Neural progenitor cell (in vitro differentiated cells): ENCODE measurements around the gene RUVBL2. TPM values are rescaled to one million over a fixed set of nuclear protein-coding genes. Genes with fewer than 3 reads are reported as not detected.
"Not testable (repeated sequence)": the region's sequence is repeated elsewhere in the genome, so short reads cannot be mapped to it uniquely, and the experiment has no call there.

Source experiments
- DNase-seq: peaks from one replicate; pipeline ENCODE4 v3.0.0-alpha.2; 2016; ENCODE audit warnings: low spot score
- H2AFZ ChIP-seq: fragments of 200-600 bp; sonication (generic); replicated peaks from 2 replicates; pipeline ENCODE4 v1.6.1; 2016; ENCODE audit warnings: antibody characterized with exemption
- H3F3A ChIP-seq: fragments of 200-600 bp; sonication (generic); 2 replicates; pipeline ENCODE4 v1.6.1; 2016; ENCODE audit warnings: antibody characterized with exemption, low read depth
- H3K27ac ChIP-seq: fragments of 200-600 bp; sonication (generic); 2 replicates; pipeline ENCODE4 v1.5.1; 2016; ENCODE audit warnings: mild to moderate bottlenecking
- H3K27me3 ChIP-seq: fragments of 200-600 bp; sonication (generic); 2 replicates; pipeline ENCODE4 v1.6.1; 2016; ENCODE audit warnings: mild to moderate bottlenecking, moderate library complexity
- H3K36me3 ChIP-seq: fragments of 200-600 bp; sonication (generic); 2 replicates; pipeline ENCODE4 v1.5.1; 2016
- H3K4me1 ChIP-seq: fragments of 200-600 bp; sonication (generic); 2 replicates; pipeline ENCODE4 v1.6.1; 2016; ENCODE audit warnings: mixed run types
- H3K4me2 ChIP-seq: fragments of 200-600 bp; sonication (generic); 2 replicates; pipeline ENCODE4 v1.6.1; 2016
- H3K4me3 ChIP-seq: fragments of 200-600 bp; sonication (generic); 2 replicates; pipeline ENCODE4 v1.5.1; 2016
- H3K79me2 ChIP-seq: fragments of 200-600 bp; sonication (generic); 2 replicates; pipeline ENCODE4 v1.6.1; 2016; ENCODE audit warnings: low read depth
- H3K9ac ChIP-seq: fragments of 200-600 bp; sonication (generic); 2 replicates; pipeline ENCODE4 v1.6.1; 2016
- H3K9me3 ChIP-seq: fragments of 200-600 bp; sonication (generic); 2 replicates; pipeline ENCODE4 v1.5.1; 2016; ENCODE audit warnings: low read depth
- H4K20me1 ChIP-seq: fragments of 200-600 bp; sonication (generic); 2 replicates; pipeline ENCODE4 v1.6.1; 2016; ENCODE audit warnings: low read depth
- H3K27ac Mint-ChIP-seq: 3 replicates; pipeline ENCODE4 v1.8.0; 2021; ENCODE audit warnings: mixed read lengths
- H3K27me3 Mint-ChIP-seq: 2 replicates; pipeline ENCODE4 v1.8.0; 2022; ENCODE audit warnings: low read depth, mild to moderate bottlenecking, inconsistent platforms, moderate library complexity, mixed read lengths; ENCODE audit not compliant: insufficient read depth
- H3K36me3 Mint-ChIP-seq: 3 replicates; pipeline ENCODE4 v1.8.0; 2021; ENCODE audit warnings: mixed read lengths
- H3K4me1 Mint-ChIP-seq: 3 replicates; pipeline ENCODE4 v1.8.0; 2021; ENCODE audit warnings: mixed read lengths
- H3K4me3 Mint-ChIP-seq: 3 replicates; pipeline ENCODE4 v1.8.0; 2021; ENCODE audit warnings: mild to moderate bottlenecking, moderate library complexity, mixed read lengths
- H3K9me3 Mint-ChIP-seq: 3 replicates; pipeline ENCODE4 v1.8.0; 2020; ENCODE audit warnings: mixed read lengths
- EZH2 ChIP-seq: fragments of 200-600 bp; sonication (generic); IDR thresholded peaks from 2 replicates; pipeline ENCODE4 v1.6.1; 2017; ENCODE audit warnings: antibody characterized with exemption, mild to moderate bottlenecking, moderate library complexity
- EZH2phosphoT487 ChIP-seq: fragments of 200-600 bp; sonication (generic); IDR thresholded peaks from 2 replicates; pipeline ENCODE4 v1.6.1; 2017; ENCODE audit warnings: antibody characterized with exemption
- total RNA-seq: library from RNA; depleted of rRNA; stranded (reverse); fragments of >200 nt; gene quantifications from 2 replicates; pipeline ENCODE4 v1.2.3, GENCODE V29; 2015; ENCODE audit warnings: low replicate concordance
- TF ChIP-seq, protein P1 (sequence below): fragments of 200-600 bp; sonication (generic); IDR thresholded peaks from 2 replicates; pipeline ENCODE4 v1.5.1; 2017; ENCODE audit warnings: antibody characterized with exemption, mild to moderate bottlenecking

RUVBL2 gene
- total RNA-seq, 1 donor from 2014 or later = 67.0 TPM

DNA sequence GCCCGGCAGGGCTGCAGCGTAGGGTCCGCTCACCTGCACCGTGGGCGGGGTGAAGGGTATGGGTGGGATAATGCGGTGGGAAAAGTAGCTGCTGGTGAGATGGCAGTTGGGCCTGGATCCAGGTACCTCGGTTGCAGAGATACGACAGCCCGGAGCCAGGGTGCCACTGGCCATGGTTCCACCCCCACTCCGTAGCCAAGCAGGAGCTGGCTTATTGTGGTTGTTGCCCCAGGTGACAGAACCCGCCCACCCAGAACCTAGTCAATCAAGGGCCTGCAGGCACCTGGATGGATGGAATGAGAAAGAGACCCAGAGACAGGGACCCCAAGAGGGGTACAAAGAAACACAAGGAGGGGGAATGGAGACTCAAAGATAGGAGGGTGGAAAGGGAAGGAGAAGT, 26.7 kb downstream of the RUVBL2 start:
- Histone ChIP-seq H3K9me3 (no peaks in the 10 kb centered on the region), H3K9ac (no peak overlapping the region), H3K27me3 (peaks cover 52% of the 10 kb centered on the region), H3K36me3 (no peaks in the 10 kb centered on the region), H3K4me1 (peaks cover 12% of the 10 kb centered on the region), H3K4me2 (no peak overlapping the region), H3F3A (peaks cover 21% of the 10 kb centered on the region), H3K4me3 (no peak overlapping the region), H3K79me2 (no peaks in the 10 kb centered on the region), H4K20me1 (peaks cover 8% of the 10 kb centered on the region), H3K27ac (no peak overlapping the region), H2AFZ (no peak overlapping the region)
- H3K4me1 Mint-ChIP-seq = peaks cover 19% of the 10 kb centered on the region
- H3K36me3 Mint-ChIP-seq = peaks cover 2% of the 10 kb centered on the region
- H3K27ac Mint-ChIP-seq = no peak overlapping the region
- peaks cover 2% of the 10 kb centered on the region for H3K9me3 Mint-ChIP-seq
- peaks cover 29% of the 10 kb centered on the region for H3K27me3 Mint-ChIP-seq
- peak overlapping the region; percentile 46 for H3K4me3 Mint-ChIP-seq
- TF ChIP-seq, protein P1, sequence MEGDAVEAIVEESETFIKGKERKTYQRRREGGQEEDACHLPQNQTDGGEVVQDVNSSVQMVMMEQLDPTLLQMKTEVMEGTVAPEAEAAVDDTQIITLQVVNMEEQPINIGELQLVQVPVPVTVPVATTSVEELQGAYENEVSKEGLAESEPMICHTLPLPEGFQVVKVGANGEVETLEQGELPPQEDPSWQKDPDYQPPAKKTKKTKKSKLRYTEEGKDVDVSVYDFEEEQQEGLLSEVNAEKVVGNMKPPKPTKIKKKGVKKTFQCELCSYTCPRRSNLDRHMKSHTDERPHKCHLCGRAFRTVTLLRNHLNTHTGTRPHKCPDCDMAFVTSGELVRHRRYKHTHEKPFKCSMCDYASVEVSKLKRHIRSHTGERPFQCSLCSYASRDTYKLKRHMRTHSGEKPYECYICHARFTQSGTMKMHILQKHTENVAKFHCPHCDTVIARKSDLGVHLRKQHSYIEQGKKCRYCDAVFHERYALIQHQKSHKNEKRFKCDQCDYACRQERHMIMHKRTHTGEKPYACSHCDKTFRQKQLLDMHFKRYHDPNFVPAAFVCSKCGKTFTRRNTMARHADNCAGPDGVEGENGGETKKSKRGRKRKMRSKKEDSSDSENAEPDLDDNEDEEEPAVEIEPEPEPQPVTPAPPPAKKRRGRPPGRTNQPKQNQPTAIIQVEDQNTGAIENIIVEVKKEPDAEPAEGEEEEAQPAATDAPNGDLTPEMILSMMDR = no peak
- TF ChIP-seq EZH2phosphoT487 (no peak), EZH2 (no peak)
- DNase-seq = no peak

DNA sequence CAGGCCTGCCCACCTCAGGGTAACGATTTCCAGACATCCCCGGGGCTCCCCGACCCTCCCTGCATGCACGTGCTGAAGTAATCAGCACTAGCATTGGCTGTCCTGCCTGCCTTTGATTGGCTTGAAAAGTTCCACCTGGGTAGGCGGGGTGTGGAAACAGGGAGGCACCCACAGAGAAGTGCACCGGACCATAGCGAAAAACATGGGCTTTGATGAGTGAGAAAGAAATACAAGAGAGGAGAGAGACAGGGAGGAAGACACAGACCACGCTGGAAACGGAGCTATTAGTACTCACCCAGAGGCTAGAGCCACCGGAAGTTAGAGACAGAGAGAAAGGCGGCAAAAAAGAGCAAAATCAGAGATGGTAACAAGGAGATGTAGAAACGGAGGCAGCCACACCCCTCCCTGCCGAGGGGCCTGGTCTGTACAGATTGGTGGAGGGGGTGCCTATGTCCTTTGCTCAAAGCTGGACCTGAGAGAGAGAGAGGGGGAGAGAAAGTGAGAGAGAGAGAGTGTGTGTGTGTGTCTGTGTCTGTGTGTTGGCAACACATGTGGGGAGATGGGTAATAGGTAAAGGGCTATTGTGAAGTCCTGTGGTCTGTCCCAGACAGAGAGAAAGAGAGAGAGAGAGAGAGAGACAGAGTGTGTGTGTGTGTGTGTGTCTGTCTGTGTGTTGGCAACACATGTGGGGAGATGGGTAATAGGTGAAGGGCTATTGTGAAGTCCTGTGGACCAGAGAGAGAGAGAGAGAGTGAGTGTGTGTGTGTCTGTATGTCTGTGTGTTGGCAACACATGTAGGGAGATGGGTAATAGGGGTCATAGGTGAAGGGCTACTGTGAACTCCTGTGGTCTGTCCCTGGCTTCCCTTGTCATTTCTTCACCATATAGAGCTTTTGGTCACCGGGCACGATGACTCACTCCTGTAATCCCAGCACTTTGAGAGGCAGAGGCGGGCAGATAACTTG, 27.5 kb downstream of the RUVBL2 start:
- H3F3A ChIP-seq = peaks cover 21% of the 10 kb centered on the region
- Mint-ChIP-seq H3K27me3 (peaks cover 29% of the 10 kb centered on the region), H3K4me3 (no peak overlapping the region), H3K4me1 (peaks cover 19% of the 10 kb centered on the region), H3K27ac (no peak overlapping the region), H3K36me3 (no peaks in the 10 kb centered on the region), H3K9me3 (peaks cover 2% of the 10 kb centered on the region)
- no peaks in the 10 kb centered on the region for H3K9me3 ChIP-seq
- no peak for DNase-seq
- H3K4me3 ChIP-seq = no peak overlapping the region
- H4K20me1 ChIP-seq = peaks cover 8% of the 10 kb centered on the region
- H3K27me3 ChIP-seq = peaks cover 52% of the 10 kb centered on the region
- H3K27ac ChIP-seq = no peak overlapping the region
- H3K9ac ChIP-seq = no peak overlapping the region
- H3K79me2 ChIP-seq = no peaks in the 10 kb centered on the region
- peaks cover 12% of the 10 kb centered on the region for H3K4me1 ChIP-seq
- no peak overlapping the region for H2AFZ ChIP-seq
- TF ChIP-seq EZH2phosphoT487 (no peak), EZH2 (no peak)
- TF ChIP-seq, protein P1 = no peak
- no peaks in the 10 kb centered on the region for H3K36me3 ChIP-seq
- no peak overlapping the region for H3K4me2 ChIP-seq

DNA sequence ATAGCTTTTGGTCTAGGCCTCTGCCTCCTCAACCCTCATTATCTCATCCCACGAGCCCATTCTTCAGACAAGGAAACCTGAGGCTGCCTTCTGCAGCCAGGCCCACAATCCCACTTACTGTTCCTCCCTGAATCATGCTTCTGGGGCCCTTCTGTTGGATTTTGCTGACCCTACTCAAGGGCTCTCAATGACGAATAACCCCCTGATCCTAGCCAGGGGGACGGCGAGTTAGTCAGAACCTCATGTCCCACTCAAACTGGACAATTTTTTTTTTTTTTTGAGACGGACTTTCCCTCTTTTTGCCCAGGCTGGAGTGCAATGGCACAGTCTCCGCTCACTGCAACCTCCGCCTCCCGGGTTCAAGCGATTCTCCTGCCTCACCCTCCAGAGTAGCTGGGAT, 28.4 kb downstream of the RUVBL2 start:
- Mint-ChIP-seq H3K27me3 (peaks cover 26% of the 10 kb centered on the region), H3K4me1 (peaks cover 19% of the 10 kb centered on the region), H3K4me3 (no peak overlapping the region), H3K36me3 (no peaks in the 10 kb centered on the region), H3K9me3 (peaks cover 2% of the 10 kb centered on the region), H3K27ac (no peak overlapping the region)
- H3K27ac ChIP-seq = no peak overlapping the region
- DNase-seq = no peak
- H2AFZ ChIP-seq = no peak overlapping the region
- peaks cover 51% of the 10 kb centered on the region for H3K27me3 ChIP-seq
- H3F3A ChIP-seq = peaks cover 20% of the 10 kb centered on the region
- TF ChIP-seq, protein P1 = no peak
- TF ChIP-seq EZH2phosphoT487 = no peak
- no peak for TF ChIP-seq EZH2
- no peaks in the 10 kb centered on the region for H3K9me3 ChIP-seq
- H3K79me2 ChIP-seq = no peaks in the 10 kb centered on the region
- H3K4me2 ChIP-seq = no peak overlapping the region
- no peak overlapping the region for H3K4me3 ChIP-seq
- no peak overlapping the region for H3K9ac ChIP-seq
- no peaks in the 10 kb centered on the region for H3K36me3 ChIP-seq
- H4K20me1 ChIP-seq = peaks cover 8% of the 10 kb centered on the region
- peaks cover 12% of the 10 kb centered on the region for H3K4me1 ChIP-seq

DNA sequence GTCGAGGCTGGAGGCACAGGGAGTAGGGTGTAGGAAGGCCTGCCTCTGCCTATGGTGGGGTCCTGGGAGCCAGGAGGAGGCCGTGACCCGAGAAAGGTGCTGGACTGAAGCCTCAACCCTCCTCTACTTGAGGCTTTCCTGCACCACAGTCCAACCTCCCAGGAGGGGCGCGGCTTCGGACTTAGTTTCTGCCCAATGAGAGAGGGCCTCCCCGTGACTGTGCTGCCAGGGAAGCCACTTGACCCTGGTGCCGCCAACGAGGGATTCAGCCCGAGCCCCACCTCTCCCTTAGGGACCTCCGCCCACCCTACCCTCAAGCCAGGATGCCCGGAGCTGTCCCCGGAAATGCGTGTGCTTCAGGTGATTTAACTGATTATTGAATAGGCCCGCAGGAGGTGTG, 30.5 kb downstream of the RUVBL2 start, which contains the start of gene CGB3:
TSS of gene CGB3 (minus strand) at position 101 of the 400 bp plus-strand sequence. CDS start 362 bp downstream, outside the sequence.
- H3K36me3 ChIP-seq, H3K4me1 ChIP-seq, H3K36me3 Mint-ChIP-seq, H3K27ac Mint-ChIP-seq, H3K79me2 ChIP-seq, H3K9ac ChIP-seq, H3K4me3 Mint-ChIP-seq, H3K4me2 ChIP-seq, H3K9me3 Mint-ChIP-seq, H3K4me3 ChIP-seq, H2AFZ ChIP-seq, DNase-seq, H3F3A ChIP-seq, H3K27ac ChIP-seq, H4K20me1 ChIP-seq, H3K9me3 ChIP-seq: not testable (repeated sequence)
- peaks cover 30% of the 10 kb centered on the region for H3K27me3 ChIP-seq
- peaks cover 17% of the 10 kb centered on the region for H3K4me1 Mint-ChIP-seq
- H3K27me3 Mint-ChIP-seq = peaks cover 17% of the 10 kb centered on the region

DNA sequence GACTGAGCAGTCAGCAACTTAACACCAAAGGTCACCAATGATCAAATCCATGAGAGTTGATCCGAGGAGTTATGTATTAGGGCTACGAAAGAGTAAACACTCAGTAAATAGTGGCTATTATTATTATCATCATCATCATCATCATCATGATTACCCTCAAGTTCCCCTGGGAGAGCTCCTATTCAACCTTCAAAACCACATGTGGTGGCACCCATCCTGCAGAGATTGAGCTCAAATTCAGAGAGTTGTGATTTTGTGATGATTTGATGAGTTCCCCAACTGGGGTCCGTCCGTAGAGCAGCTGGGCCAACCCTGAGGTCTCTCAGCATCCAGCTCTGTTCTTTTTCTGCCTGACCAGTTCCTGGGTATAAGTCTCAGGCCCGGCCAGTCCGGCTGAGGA, 31.4 kb downstream of the RUVBL2 start:
- not testable (repeated sequence) for H3K4me3 Mint-ChIP-seq, H3K9me3 ChIP-seq, H3K9ac ChIP-seq, H3K36me3 Mint-ChIP-seq, H3K4me1 ChIP-seq, H3K9me3 Mint-ChIP-seq, H3K4me2 ChIP-seq, H3K4me3 ChIP-seq, H3K79me2 ChIP-seq, H2AFZ ChIP-seq, H3K27ac Mint-ChIP-seq, H3F3A ChIP-seq, H3K27ac ChIP-seq, H4K20me1 ChIP-seq, DNase-seq, H3K36me3 ChIP-seq
- Mint-ChIP-seq H3K27me3 (peaks cover 14% of the 10 kb centered on the region), H3K4me1 (peaks cover 15% of the 10 kb centered on the region)
- peaks cover 21% of the 10 kb centered on the region for H3K27me3 ChIP-seq
